Right lobe of liver (tissue), 4 donors: ENCODE data around the gene SH3TC1.

Source experiments
- CTCF ChIP-seq, 4 donors: fragments of 200-600 bp in 3 of 4; fragments of 450-650 bp in 1 of 4; IDR thresholded peaks; one replicate each; pipeline versions ENCODE4 v1.5.1 to v1.8.0; 2016 to 2022; ENCODE audit warnings: antibody characterized with exemption in 4 of 4, mild to moderate bottlenecking in 2 of 4
- POLR2A ChIP-seq: fragments of 450-650 bp; IDR thresholded peaks from one replicate; pipeline ENCODE4 v1.6.1; 2017; ENCODE audit warnings: antibody characterized with exemption, mild to moderate bottlenecking
- donor health status: DM: no; HTN: no; CAD: no.
- donor health status: DM: no; HTN: no; CAD: no.
- donor health status: DM: no; HTN: yes; CAD: no.

GRCh38 chr4:8280876-8281440 lies 81.9 kb downstream of the SH3TC1 start:
- no peak for TF ChIP-seq CTCF (IDR thresholded peaks at IDR 0.05)
- TF ChIP-seq POLR2A, result no peak
